ENCODE results near the gene NANOS1. TPM values are rescaled to one million over a fixed set of nuclear protein-coding genes. Genes with fewer than 3 reads are reported as not detected.

The NANOS1 gene
- total and polyA plus RNA-seq, 9 of the 15 experiments (the other 6 are each of a cell fraction or from before 2014, with no cell fraction given), result 0.14 to 1.6 (median 0.83) TPM; not detected in 1

GRCh38 chr10:119030421-119031250, 1.1 kb downstream of the NANOS1 start (continued):
- TF ChIP-seq ZNF318 (IDR thresholded peaks at IDR 0.05; ENCODE audit: borderline replicate concordance in 1 of 2, low read depth in 1 of 2) (no peak), NFYB (IDR thresholded peaks at IDR 0.05; ENCODE audit: extremely low read depth, insufficient read length) (no peak), KLF16 (IDR thresholded peaks at IDR 0.05) (no peak), RBM22 (IDR thresholded peaks at IDR 0.05; ENCODE audit: low read depth, low read length, poor library complexity, severe bottlenecking) (peak; percentile 59), MNT (conservative IDR thresholded peaks at IDR 0.05) (0 out of 4 replicates have a peak, but pooled peaks of 1 of the 2 experiments have one; percentile 33), HNRNPL (IDR thresholded peaks at IDR 0.05; ENCODE audit: low read depth, low read length) (0 out of 2 replicates have a peak, but pooled peaks have one; percentile 10), ZNF184 (CRISPR knock-in tag; IDR thresholded peaks at IDR 0.05) (no peak), POLR2G (IDR thresholded peaks at IDR 0.05; ENCODE audit: low read depth, low read length) (peak; percentile 69), L3MBTL2 (IDR thresholded peaks at IDR 0.05) (peak; percentile 93), CHD4 (IDR thresholded peaks at IDR 0.05; ENCODE audit: insufficient read depth, insufficient replicate concordance, low read depth, low read length, poor library complexity, severe bottlenecking) (no peak), IFI16 (CRISPR knock-in tag; IDR thresholded peaks at IDR 0.05) (no peak)
